Neuron (in vitro differentiated cells): Measurements from ENCODE around the gene NSD2.
"Not testable (repeated sequence)": the region's sequence is repeated elsewhere in the genome, so short reads cannot be mapped to it uniquely, and the experiment has no call there.

Experiments
- H2AFZ ChIP-seq: one replicate; pipeline ENCODE4 v1.6.1; 2013; ENCODE audit warnings: low read depth, mild to moderate bottlenecking, inconsistent platforms, low read length, moderate library complexity
- H3K27me3 ChIP-seq: one replicate; pipeline ENCODE4 v1.6.1; 2013; ENCODE audit warnings: low read length; ENCODE audit not compliant: insufficient read depth
- H3K36me3 ChIP-seq: one replicate; pipeline ENCODE4 v1.6.1; 2013; ENCODE audit warnings: low read length; ENCODE audit not compliant: insufficient read depth
- H3K4me1 ChIP-seq: one replicate; pipeline ENCODE4 v1.6.1; 2013; ENCODE audit warnings: low read length; ENCODE audit not compliant: insufficient read depth
- H3K4me3 ChIP-seq: 2 replicates; pipeline ENCODE4 v1.5.1; 2013; ENCODE audit warnings: mild to moderate bottlenecking, low read length, moderate library complexity
- H3K9me3 ChIP-seq: one replicate; pipeline ENCODE4 v1.6.1; 2013; ENCODE audit warnings: low read length

The NSD2 gene

DNA sequence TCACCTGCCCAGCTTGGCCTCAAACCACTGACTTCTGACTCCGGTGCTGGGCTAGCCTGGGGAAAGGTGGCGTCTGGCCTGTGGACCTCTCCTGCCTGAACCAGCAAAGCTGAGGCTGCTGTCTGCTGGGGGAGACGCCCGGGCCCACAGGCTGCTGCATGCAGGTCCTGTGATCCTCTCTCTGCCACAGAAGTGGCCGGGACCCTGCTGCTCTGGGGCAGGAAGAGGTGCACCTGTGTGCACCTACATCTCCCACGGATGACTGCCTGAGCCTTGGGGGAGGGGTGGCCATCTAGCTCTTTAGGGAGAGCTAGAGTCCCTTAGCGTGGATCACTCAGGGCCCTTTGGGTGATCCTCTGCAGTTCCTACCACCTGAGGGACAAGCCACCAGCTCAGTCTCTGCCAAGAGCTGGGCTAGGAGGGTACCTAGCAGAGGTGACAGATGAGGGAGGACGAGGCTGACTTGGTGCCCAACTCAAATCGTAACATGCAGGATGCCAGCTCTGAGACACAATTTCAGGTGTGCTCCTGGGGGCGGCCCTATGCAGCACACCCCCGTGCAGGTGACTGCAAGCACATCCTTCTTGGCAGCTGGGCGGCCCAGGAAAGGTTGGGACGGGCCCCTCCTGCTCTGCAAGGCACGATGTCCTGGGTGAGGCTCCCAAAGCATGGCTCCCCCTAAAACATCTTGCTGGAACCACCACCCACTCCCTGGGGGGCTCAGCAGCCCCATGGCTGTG lies 37.7 kb upstream of the NSD2 start:
- Histone ChIP-seq H3K4me3 (no peak overlapping the region), H3K27me3 (no peaks in the 10 kb centered on the region), H3K36me3 (peaks cover 68% of the 10 kb centered on the region), H3K9me3 (peaks cover 13% of the 10 kb centered on the region), H3K4me1 (peaks cover 5% of the 10 kb centered on the region), H2AFZ (no peak overlapping the region)

DNA sequence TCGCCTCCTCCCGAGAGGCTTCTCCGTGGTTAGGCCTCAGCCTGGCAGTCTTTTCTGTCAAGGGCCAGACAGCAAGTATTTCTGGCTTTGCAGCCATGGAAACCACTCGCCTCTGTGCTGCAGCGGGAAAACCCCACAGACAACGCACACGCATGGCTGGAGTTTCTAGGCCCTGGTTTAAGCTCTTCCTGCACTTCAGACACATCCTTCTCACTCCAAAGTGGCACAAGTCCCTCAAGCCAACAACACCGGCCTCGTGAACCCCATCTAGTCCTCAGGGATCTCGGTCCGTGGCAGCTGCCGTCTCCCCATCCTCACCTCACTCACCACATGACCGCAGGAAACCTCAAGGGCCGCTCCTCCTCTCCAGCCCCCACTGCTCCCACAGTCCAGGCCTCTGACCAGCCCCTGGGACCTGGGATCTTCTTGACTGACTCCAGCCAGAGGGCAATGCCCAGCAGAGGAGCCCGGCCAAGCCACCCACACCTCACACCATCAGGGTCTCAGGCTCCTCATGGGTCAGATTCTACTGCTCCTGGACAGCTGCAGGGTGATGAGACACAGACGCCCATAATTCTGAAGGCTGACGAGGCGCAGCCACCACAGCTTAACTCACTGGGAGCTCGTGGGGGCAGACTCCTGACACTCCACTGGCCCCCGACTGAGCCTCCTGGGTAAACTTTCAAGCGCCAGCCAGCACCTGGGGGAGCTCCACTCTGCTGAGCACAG lies 37.0 kb upstream of the NSD2 start:
- Histone ChIP-seq H3K4me1 (peaks cover 5% of the 10 kb centered on the region), H2AFZ (no peak overlapping the region), H3K4me3 (no peak overlapping the region), H3K36me3 (peaks cover 73% of the 10 kb centered on the region), H3K9me3 (peaks cover 13% of the 10 kb centered on the region), H3K27me3 (no peaks in the 10 kb centered on the region)

DNA sequence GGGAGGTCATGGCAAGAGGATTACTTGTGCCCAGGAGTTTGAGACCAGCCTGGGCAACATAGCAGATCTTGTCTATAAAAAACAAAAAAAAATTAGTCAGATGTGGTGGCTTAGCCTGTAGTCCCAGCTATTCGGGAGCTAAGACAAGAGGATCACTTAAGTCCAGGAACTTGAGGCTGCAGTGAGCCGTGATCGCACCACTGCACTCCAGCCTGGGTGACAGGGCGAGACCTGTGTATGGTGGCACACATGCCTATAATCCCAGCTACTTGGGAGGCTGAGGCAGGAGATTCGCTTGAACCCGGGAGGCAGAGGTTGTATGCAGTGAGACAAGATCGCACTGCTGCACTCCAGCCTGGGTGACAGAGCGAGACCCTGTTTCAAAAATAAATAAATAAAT lies 35.4 kb upstream of the NSD2 start:
- not testable (repeated sequence) for H3K4me3 ChIP-seq, H3K9me3 ChIP-seq, H3K4me1 ChIP-seq, H3K27me3 ChIP-seq, H2AFZ ChIP-seq
- H3K36me3 ChIP-seq, result peaks cover 71% of the 10 kb centered on the region

DNA sequence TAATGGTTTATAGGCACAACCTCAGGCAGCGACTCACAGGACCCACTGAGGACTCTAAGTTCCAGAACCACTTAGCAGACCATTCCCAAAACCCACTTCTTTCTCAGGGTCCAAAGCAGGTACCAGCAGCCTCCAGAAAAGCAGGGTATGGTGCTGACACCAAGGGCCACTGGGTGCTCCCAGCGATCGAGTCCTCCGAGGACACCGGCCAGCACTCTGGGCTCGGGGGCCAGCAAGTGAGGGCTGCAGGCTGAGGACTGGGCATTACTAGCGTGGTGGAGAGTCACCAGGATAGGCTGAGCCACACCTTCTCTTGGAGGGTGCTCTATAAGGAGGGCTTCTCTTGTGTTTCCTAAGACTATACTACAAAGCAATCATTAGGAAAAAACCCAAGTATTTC lies 34.5 kb upstream of the NSD2 start:
- Histone ChIP-seq H3K27me3 (no peaks in the 10 kb centered on the region), H3K9me3 (peaks cover 2% of the 10 kb centered on the region), H3K36me3 (peaks cover 69% of the 10 kb centered on the region), H2AFZ (no peak overlapping the region), H3K4me3 (no peak overlapping the region), H3K4me1 (peaks cover 1% of the 10 kb centered on the region)

DNA sequence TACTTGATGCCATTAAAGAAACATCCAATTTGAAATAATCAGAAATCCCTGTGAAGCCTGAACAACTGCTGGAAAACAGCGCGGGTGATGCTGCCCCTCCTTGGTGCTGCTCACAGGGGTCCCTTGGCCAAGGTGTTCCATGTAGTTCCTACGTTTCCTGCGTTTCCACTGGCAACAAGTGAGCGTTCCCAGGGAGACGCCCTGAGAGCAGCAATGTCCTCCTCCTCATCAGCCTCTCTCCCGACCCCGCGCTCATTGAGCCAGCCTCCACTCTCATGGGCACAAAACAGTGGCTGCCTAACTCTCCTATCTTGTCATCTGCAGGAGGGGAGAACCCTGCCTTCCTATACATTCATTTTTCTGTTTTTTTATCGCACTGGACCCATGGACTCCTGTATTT lies 34.1 kb upstream of the NSD2 start:
- peaks cover 68% of the 10 kb centered on the region for H3K36me3 ChIP-seq
- no peak overlapping the region for H2AFZ ChIP-seq
- H3K4me3 ChIP-seq, result no peak overlapping the region
- H3K4me1 ChIP-seq, result no peaks in the 10 kb centered on the region
- H3K27me3 ChIP-seq, result no peaks in the 10 kb centered on the region
- peaks cover 2% of the 10 kb centered on the region for H3K9me3 ChIP-seq

DNA sequence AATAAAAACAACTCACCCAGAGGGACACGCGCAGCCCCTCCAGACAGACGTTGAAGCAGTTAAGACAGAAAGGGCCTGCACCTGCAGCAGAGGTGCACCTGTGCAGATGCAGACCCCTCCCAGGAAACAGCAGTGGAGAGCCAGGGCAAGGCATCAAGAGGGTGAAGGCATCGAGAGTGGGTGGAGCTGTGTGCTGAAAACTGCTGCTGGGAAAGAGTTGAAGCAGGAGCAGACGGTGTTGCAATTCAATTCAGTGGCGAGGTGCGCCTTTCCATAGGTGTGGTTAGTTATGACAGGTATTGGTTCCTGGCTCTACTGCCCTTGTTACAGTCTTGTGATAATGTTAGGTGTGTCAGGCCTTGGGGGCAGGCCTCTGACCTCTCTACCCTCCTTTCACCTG lies 31.9 kb upstream of the NSD2 start:
- Histone ChIP-seq H3K36me3 (peaks cover 54% of the 10 kb centered on the region), H2AFZ (no peak overlapping the region), H3K27me3 (no peaks in the 10 kb centered on the region), H3K4me1 (no peaks in the 10 kb centered on the region), H3K9me3 (peaks cover 2% of the 10 kb centered on the region), H3K4me3 (no peak overlapping the region)

DNA sequence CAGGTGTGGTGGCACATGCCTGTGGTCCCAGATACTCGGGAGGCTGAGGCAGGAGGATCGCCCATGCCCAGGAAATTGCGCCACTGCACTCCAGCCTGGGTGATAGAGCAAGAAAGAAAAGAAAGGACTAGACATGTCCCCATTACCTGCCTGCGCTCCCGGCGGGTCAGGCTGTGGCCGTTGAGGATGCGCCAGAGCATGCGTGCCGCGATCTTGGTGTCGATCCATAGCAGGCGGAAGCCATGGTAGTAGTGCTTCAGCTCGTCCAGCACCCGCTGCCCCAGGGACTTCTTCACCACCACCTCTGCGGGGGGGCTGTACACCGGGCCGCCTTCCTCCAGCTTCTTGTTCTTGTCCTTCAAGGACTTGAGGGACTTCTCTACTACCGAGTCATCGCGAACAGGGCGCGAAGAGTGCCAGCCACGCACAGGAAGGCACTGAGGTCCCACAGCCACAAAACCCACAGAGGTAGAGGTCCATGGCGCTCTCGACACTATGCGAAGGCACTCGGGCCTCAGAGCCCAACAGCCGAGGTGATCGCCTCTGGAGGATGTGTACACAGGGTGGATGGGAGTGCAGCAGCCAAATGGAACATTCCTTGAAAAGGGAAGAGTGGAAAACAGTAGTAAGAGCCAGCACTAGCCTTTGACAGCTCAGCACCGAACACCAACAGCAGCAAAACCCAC lies 29.8 kb upstream of the NSD2 start:
- Histone ChIP-seq H3K4me1 (no peaks in the 10 kb centered on the region), H3K36me3 (peaks cover 44% of the 10 kb centered on the region), H2AFZ (no peak overlapping the region), H3K27me3 (no peaks in the 10 kb centered on the region), H3K9me3 (peaks cover 2% of the 10 kb centered on the region), H3K4me3 (no peak overlapping the region)

DNA sequence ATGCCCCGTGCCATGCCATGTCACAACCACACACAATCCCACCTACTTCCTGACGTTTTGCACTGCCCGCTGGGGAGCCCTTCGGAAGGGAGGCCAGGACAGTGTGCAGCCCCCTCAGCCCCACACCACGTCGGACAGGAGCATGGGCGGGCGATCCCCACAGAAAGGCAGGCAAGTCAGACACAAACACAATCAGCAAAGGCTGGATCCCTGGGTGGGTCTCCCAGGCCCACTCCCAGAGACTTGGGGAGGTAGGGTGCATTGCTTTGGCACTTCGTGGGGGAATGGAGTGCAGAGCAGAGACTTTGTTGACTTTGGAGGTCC lies 29.3 kb upstream of the NSD2 start:
- H3K27me3 ChIP-seq, result no peaks in the 10 kb centered on the region
- H3K36me3 ChIP-seq, result peaks cover 45% of the 10 kb centered on the region
- no peak overlapping the region for H3K4me3 ChIP-seq
- no peaks in the 10 kb centered on the region for H3K4me1 ChIP-seq
- H2AFZ ChIP-seq, result no peak overlapping the region
- peaks cover 2% of the 10 kb centered on the region for H3K9me3 ChIP-seq

DNA sequence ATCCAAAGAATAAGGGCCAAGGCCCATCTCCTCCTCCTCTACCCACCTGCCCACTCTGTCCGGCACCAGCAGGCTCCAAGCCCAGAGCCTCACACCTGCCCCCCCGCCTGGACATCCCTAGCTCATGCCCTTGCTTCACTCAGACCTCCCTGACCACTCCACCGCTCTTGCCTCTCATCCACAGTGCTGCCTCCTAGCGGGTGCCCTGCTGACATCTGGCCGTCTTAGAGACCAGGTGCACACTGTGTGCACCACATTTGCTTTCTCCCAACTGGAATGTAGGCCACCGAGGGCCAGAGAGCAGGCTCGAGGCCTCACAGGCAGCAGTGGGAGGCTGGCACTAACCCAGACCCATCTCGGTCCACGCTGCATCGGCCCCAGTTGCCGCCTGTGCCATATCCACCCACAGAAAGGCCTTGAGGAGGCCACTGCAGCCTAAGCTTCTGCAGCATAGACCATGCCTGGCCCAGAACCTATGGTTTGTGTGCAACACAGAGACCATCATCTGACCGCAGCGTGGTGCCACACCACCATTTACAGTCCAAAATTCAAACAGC lies 28.8 kb upstream of the NSD2 start:
- Histone ChIP-seq H2AFZ (no peak overlapping the region), H3K9me3 (peaks cover 2% of the 10 kb centered on the region), H3K27me3 (no peaks in the 10 kb centered on the region), H3K4me1 (no peaks in the 10 kb centered on the region), H3K4me3 (no peak overlapping the region), H3K36me3 (peaks cover 48% of the 10 kb centered on the region)

DNA sequence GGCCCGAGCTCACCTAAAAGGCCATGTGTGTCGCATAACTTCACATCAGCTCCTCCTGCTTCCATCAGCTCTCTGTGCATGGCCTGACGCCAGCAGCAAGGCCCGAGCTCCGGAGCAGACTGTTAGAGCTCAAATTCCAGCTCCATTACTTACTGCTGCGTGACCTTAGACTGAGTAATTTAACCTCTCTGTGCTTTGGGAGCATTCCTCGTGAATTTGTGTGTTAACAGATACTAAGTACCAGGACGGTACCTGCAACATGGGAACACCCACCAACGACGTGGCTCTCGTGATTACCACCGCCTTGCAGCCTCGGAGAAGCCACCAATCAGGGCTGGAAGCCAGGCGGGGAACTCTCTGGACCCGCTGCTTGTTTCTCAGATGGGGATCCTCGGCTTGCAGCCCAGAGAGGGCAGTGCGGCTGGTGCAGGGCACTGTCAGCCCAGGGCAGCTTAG lies 28.2 kb upstream of the NSD2 start:
- Histone ChIP-seq H3K27me3 (no peaks in the 10 kb centered on the region), H3K36me3 (peaks cover 48% of the 10 kb centered on the region), H3K9me3 (peaks cover 2% of the 10 kb centered on the region), H3K4me1 (no peaks in the 10 kb centered on the region), H2AFZ (no peak overlapping the region), H3K4me3 (no peak overlapping the region)

DNA sequence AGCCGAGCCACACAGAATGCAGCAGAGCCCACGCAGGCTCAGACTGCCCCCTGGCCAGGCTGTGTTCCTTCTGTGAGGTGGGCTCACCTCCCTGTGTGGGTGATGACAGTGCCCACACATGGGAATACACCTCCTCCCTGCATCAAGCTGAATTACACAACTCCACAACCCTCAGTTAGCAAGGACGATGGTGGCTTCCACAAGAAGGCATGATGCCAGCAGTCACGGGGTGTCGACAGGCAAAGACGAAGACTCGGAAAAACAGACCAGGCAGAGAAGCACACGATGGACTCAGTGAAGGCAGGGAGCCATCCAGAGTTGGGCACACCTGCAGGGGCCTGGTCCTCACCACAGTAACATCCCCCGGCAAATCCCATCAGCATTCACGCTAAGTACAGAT lies 27.3 kb upstream of the NSD2 start:
- Histone ChIP-seq H2AFZ (no peak overlapping the region), H3K4me3 (no peak overlapping the region), H3K4me1 (peaks cover under 1% of the 10 kb centered on the region), H3K27me3 (no peaks in the 10 kb centered on the region), H3K36me3 (peaks cover 49% of the 10 kb centered on the region), H3K9me3 (peaks cover 2% of the 10 kb centered on the region)

DNA sequence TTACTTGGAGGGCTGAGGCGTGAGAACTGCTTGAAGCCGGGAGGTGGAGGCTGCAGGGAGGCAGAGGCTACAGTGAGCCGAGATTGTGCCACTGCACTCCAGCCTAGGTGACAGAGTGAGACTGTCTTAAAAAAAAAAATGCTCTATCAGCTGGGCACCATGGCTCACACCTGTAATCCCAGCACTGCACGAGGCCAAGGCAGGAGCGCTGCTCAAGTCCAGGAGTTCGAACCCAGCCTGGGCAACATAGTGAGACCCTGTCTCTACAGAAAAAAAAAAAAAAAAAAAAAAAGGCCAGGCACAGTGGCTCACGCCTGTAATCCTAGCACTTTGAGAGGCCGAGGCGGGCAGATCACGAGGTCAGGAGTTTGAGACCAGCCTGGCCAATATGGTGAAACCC lies 26.6 kb upstream of the NSD2 start:
- H3K4me1 ChIP-seq, H3K4me3 ChIP-seq, H3K27me3 ChIP-seq, H2AFZ ChIP-seq, H3K9me3 ChIP-seq: not testable (repeated sequence)
- peaks cover 42% of the 10 kb centered on the region for H3K36me3 ChIP-seq

DNA sequence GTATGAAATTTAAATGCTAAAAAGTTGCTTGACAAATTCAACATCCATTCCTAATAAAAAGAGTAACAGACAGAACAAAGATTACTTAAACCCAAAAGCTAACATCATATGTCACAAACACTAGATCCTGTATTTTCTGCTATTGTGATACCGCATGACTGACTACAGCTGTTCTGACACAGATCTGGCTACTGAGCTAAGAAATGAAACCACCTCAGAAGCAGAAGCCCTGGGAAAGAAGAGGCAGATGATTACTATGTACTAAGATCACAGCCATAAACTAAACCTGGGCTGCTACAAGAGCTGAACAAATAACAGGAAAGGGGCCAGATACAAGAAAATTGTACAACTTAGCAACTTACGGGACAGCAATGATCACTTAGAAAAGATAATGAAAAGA lies 24.6 kb upstream of the NSD2 start:
- Histone ChIP-seq H3K36me3 (peaks cover 27% of the 10 kb centered on the region), H3K27me3 (no peaks in the 10 kb centered on the region)

More for the DNA sequence above, 24.6 kb upstream of the NSD2 start:
- Histone ChIP-seq H3K4me1 (peaks cover 3% of the 10 kb centered on the region), H3K4me3 (no peak overlapping the region), H2AFZ (no peak overlapping the region), H3K9me3 (no peaks in the 10 kb centered on the region)
